Calu3 (cell line): ENCODE results near the gene IGFLR1. TPM values are rescaled to one million over a fixed set of nuclear protein-coding genes. Genes with fewer than 3 reads are reported as not detected.

Source experiments
- BruUV-seq: library from RNA; stranded (reverse); fragments of 400-500 nt; replicated peaks from 2 replicates; lab custom pipeline; 2021; lab: Mats Ljungman, UMichigan
- CTCF ChIA-PET: fragments of 300-600 bp; sonication (Branson Sonifier 250); formaldehyde crosslinking; loops from one replicate; lab custom pipeline; 2022; ENCODE audit warnings: antibody characterized with exemption; lab: Charles Lee
- DNase-seq: peaks from one replicate; pipeline ENCODE4 v3.0.0; 2022
- H3K27ac Mint-ChIP-seq: one replicate; pipeline ENCODE4 v1.8.0; 2022; ENCODE audit warnings: mixed read lengths; ENCODE audit not compliant: unreplicated experiment
- H3K27me3 Mint-ChIP-seq: one replicate; pipeline ENCODE4 v1.8.0; 2022; ENCODE audit warnings: mixed read lengths; ENCODE audit not compliant: unreplicated experiment
- H3K36me3 Mint-ChIP-seq: one replicate; pipeline ENCODE4 v1.8.0; 2022; ENCODE audit warnings: mild to moderate bottlenecking, moderate library complexity, mixed read lengths; ENCODE audit not compliant: insufficient read depth, unreplicated experiment
- H3K4me1 Mint-ChIP-seq: one replicate; pipeline ENCODE4 v1.8.0; 2022; ENCODE audit warnings: mild to moderate bottlenecking, low read depth, mixed read lengths; ENCODE audit not compliant: unreplicated experiment
- H3K4me3 Mint-ChIP-seq: one replicate; pipeline ENCODE4 v1.8.0; 2022; ENCODE audit warnings: mild to moderate bottlenecking, low read depth, moderate library complexity, mixed read lengths; ENCODE audit not compliant: unreplicated experiment
- H3K9me3 Mint-ChIP-seq: one replicate; pipeline ENCODE4 v1.8.0; 2022; ENCODE audit warnings: low read depth, mixed read lengths; ENCODE audit not compliant: unreplicated experiment
- intact Hi-C: fragments of 100-400 bp; cut with micrococcal nuclease; formaldehyde crosslinking; loops from one replicate; pipeline ENCODE4 v1.10.0; 2022; ENCODE audit not compliant: unreplicated experiment
- total RNA-seq: library from RNA; stranded (reverse); gene quantifications from 2 replicates; pipeline ENCODE4 v1.2.3, GENCODE V29; 2022
- TF ChIP-seq, protein P1 (sequence below): fragments of 200-600 bp; IDR thresholded peaks from one replicate; pipeline ENCODE4 v1.8.0; 2022; ENCODE audit warnings: antibody characterized with exemption; ENCODE audit not compliant: unreplicated experiment

IGFLR1 gene
- total RNA-seq, 1 experiment from 2014 or later: 9.2 TPM

DNA sequence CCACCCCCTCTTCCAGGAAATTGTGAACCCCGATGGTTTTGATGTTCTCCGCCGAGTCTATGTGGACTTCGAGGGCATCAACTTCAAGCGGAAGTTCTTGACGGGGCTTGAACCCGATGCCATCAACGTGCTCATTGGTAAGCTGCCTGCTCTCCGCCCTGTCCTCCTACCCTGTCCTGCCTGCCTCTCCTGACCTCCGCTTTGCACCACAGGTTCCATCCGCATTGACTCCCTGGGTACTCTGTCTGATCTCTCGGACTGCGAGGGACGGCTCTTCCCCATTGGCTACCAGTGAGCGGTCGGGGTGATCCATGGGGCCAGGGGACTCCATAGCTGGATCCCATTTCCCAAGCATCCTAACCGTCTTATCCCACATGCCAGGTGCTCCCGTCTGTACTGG, 11.9 kb downstream of the IGFLR1 start:
- Mint-ChIP-seq H3K4me1 (no peaks in the 10 kb centered on the region), H3K27ac (no peak overlapping the region), H3K9me3 (no peaks in the 10 kb centered on the region), H3K36me3 (peaks cover 54% of the 10 kb centered on the region), H3K27me3 (no peaks in the 10 kb centered on the region), H3K4me3 (no peak overlapping the region)
- no TSS peak for BruUV-seq
- intact Hi-C loops: no loop called here
- TF ChIP-seq, protein P1, sequence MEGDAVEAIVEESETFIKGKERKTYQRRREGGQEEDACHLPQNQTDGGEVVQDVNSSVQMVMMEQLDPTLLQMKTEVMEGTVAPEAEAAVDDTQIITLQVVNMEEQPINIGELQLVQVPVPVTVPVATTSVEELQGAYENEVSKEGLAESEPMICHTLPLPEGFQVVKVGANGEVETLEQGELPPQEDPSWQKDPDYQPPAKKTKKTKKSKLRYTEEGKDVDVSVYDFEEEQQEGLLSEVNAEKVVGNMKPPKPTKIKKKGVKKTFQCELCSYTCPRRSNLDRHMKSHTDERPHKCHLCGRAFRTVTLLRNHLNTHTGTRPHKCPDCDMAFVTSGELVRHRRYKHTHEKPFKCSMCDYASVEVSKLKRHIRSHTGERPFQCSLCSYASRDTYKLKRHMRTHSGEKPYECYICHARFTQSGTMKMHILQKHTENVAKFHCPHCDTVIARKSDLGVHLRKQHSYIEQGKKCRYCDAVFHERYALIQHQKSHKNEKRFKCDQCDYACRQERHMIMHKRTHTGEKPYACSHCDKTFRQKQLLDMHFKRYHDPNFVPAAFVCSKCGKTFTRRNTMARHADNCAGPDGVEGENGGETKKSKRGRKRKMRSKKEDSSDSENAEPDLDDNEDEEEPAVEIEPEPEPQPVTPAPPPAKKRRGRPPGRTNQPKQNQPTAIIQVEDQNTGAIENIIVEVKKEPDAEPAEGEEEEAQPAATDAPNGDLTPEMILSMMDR: no peak
- DNase-seq: no peak
- CTCF ChIA-PET: interaction anchor here (0.7 kb wide), 1 partner anchor 19 kb away, joined by 3 read pairs; no protein-coding TSS in a partner anchor

DNA sequence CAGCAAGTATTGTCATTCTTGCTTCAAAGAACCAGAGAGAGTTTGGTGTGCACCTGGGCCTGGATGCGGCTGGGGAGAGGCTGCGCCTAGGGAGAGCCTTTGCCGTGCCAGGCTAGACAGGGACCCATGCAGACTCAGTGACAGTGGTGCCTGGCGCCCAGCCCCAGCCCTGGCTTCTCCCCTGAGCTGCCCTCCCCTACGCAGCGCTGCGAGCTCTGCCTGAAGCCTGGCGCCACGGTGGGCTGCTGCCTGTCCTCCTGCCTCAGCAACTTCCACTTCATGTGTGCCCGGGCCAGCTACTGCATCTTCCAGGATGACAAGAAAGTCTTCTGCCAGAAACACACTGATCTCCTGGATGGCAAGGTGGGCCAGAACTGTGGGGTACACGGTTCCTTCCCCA, 12.5 kb downstream of the IGFLR1 start:
- no peak overlapping the region for H3K27ac Mint-ChIP-seq
- BruUV-seq: no TSS peak
- H3K4me1 Mint-ChIP-seq: no peaks in the 10 kb centered on the region
- peaks cover 56% of the 10 kb centered on the region for H3K36me3 Mint-ChIP-seq
- TF ChIP-seq, protein P1: no peak
- H3K27me3 Mint-ChIP-seq: no peaks in the 10 kb centered on the region
- CTCF ChIA-PET: no interaction called here
- no peaks in the 10 kb centered on the region for H3K9me3 Mint-ChIP-seq
- intact Hi-C loops: no loop called here
- H3K4me3 Mint-ChIP-seq: no peak overlapping the region
- DNase-seq: no peak

DNA sequence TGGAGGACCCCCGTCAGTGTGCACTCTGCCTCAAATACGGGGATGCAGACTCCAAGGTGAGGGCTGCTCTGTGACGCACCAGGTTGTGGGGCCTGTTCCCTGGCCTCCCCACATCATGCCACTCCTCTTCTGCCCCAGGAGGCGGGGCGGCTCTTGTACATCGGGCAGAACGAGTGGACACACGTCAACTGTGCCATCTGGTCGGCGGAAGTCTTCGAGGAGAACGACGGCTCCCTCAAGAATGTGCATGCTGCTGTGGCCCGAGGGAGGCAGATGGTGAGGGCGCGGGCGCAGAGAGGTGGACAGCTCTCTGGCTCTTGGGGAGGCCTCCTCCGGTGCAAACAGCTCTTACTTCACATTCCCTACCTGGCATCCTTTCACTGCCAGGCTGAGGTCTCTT, 13.2 kb downstream of the IGFLR1 start:
- Mint-ChIP-seq H3K9me3 (no peaks in the 10 kb centered on the region), H3K4me1 (no peaks in the 10 kb centered on the region), H3K36me3 (peaks cover 56% of the 10 kb centered on the region), H3K27ac (no peak overlapping the region), H3K4me3 (no peak overlapping the region), H3K27me3 (no peaks in the 10 kb centered on the region)
- DNase-seq: no peak
- TF ChIP-seq, protein P1: no peak
- BruUV-seq: no TSS peak
- CTCF ChIA-PET: interaction anchor here (0.6 kb wide), 1 partner anchor 34 kb away, joined by 5 read pairs; no protein-coding TSS in a partner anchor
- intact Hi-C loops: no loop called here

DNA sequence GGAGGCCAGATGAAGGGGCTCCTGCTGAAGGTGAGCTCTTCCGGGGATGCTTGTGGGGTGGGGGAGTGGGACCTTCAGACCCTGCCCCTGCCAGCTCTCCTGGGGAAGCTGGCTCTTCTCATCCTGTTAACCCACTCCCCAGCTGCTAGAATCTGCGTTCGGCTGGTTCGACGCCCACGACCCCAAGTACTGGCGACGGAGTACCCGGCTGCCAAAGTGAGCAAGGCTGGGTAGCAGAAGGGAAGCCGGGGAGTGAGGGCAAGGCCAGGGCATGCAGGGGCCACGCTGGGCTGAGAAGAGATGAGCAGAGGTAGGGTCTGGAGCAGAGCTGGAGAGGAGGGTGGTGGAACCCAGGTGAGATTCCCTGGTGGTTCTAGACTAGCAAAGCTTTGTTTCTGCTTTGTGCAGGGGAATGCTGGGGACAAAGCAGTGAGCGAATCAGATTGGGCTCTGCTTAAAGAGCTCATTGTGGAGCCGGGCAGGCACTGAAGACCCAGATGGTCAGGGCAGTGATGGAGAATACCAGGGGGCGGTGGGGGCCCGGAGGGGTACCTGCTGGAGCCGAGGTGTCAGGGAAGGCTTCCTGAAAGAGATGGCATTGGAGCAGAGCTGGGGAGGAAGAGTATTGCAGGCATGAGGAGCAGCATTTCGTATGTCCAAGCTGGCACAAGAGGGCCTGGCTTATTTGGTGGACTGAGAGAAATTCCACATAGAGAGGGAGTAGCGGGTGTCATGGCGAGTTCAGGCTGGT, 14.1 kb downstream of the IGFLR1 start:
- DNase-seq: no peak
- H3K4me1 Mint-ChIP-seq: no peaks in the 10 kb centered on the region
- peaks cover 61% of the 10 kb centered on the region for H3K36me3 Mint-ChIP-seq
- TF ChIP-seq, protein P1: no peak
- H3K27me3 Mint-ChIP-seq: no peaks in the 10 kb centered on the region
- no peak overlapping the region for H3K4me3 Mint-ChIP-seq
- H3K9me3 Mint-ChIP-seq: no peaks in the 10 kb centered on the region
- no peak overlapping the region for H3K27ac Mint-ChIP-seq
- CTCF ChIA-PET: interaction anchor here (1.2 kb wide), 1 partner anchor 68 kb away, joined by 3 read pairs; no protein-coding TSS in a partner anchor
- no TSS peak for BruUV-seq
- intact Hi-C loops: no loop called here
